ENCODE results near the gene GP2.

GRCh38 chr16:20301840-20302239, 25.5 kb downstream of the GP2 start:
- TF ChIP-seq CTCF (IDR thresholded peaks at IDR 0.05) = no peak
- no peak for TF ChIP-seq POLR2A (IDR thresholded peaks at IDR 0.05)
